IMR-90 (cell line): Measurements from ENCODE around the gene IMPDH1.

Experiments used
- CEBPB ChIP-seq: IDR thresholded peaks from 2 replicates; pipeline ENCODE4 v1.6.1; 2012; ENCODE audit warnings: low read depth, low read length, improper control_type of control experiment
- CTCF ChIP-seq: conservative IDR thresholded peaks from 2 replicates; pipeline ENCODE4 v1.5.1; 2012; ENCODE audit warnings: mild to moderate bottlenecking, low read depth, low read length, improper control_type of control experiment
- SMC3 ChIP-seq: fragments of 150-350 bp; IDR thresholded peaks from 2 replicates; pipeline ENCODE4 v1.6.1; 2016; ENCODE audit warnings: low read depth, mild to moderate bottlenecking, antibody characterized with exemption, low read length, moderate library complexity

GRCh38 chr7:128456255-128456725 is 46.5 kb upstream of the IMPDH1 start:
- TF ChIP-seq SMC3 (no peak), CEBPB (no peak), CTCF (no peak)
